GM18505 (cell line): ENCODE data around the gene NOL6.

ENCODE experiments used
- ATAC-seq: cut with Tn5 transposase; IDR thresholded peaks from one replicate; pipeline ENCODE4 v1.9.1; 2021; ENCODE audit not compliant: unreplicated experiment
- POLR2A ChIP-seq: IDR thresholded peaks from 4 replicates; pipeline ENCODE4 v1.6.1; 2011; ENCODE audit warnings: borderline replicate concordance; ENCODE audit not compliant: insufficient read depth, insufficient read length; ENCODE audit errors: extremely low read depth

The NOL6 gene

GRCh38 chr9:33452828-33453271, 20.9 kb downstream of the NOL6 start:
- TF ChIP-seq POLR2A, result no peak
- no peak for ATAC-seq

GRCh38 chr9:33450621-33451146, 23.0 kb downstream of the NOL6 start:
- no peak for ATAC-seq
- no peak for TF ChIP-seq POLR2A

DNA sequence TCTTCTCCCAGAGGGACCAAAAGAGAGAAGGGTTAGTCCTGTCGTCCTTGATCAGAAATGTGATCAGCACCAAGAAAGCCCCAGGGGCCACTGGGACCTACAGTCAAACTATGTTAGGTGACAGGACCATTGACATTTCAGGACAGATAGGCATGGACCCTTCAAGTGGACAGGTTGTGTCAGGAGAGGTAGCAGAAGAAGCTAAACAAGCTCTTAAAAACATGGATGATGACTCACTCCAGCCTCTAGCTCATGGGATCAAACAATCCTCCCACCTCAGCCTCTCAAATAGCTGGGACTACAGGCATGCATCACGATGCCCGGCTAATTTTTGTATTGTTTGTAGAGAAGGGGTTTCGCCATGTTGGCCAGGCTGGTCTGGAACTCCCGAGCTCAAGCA, 24.0 kb downstream of the NOL6 start:
- no peak for ATAC-seq
- no peak for TF ChIP-seq POLR2A

DNA sequence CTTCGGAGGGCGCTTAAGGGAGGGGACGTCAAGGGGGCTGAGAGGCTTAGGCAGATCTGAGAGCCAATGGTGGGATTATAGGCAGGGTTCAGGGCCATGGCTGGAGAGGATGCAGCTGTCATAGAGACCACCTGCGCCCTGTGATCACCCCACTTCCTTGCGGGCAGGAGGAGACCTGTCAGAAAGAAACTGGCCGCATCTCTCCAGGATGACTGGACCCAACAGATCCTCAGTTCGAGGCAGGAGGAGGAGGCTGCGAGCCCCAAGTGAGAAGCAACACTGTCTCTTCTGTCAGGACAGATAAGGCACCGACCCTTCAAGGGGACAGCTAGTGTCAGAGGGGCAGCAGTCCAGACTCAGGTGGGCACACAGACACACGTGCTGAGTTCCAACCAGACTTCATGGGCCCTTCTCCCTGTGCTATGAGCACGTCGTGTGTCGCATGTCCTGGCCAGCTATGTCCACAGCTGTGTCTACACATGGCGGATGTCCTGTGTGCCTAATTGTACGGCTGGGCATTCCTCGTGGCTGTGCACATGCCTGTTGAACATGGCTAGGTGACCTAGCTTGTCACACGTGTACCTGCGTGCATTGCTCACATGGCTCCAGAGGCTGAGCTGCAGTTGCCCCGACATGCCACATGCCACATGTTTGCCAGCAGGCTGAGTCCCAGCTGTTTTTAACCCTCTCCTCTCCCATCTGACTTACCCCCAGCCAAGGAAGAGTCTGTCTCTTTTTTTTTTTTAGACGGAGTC, 25.7 kb downstream of the NOL6 start:
- no peak for ATAC-seq
- no peak for TF ChIP-seq POLR2A

GRCh38 chr9:33446946-33447798, 26.6 kb downstream of the NOL6 start, which contains the start of gene AQP3:
TSS of gene AQP3 (minus strand) at chr9:33447593. CDS start at chr9:33447530, 63 bp downstream.
- ATAC-seq, result no peak
- TF ChIP-seq POLR2A, result no peak

DNA sequence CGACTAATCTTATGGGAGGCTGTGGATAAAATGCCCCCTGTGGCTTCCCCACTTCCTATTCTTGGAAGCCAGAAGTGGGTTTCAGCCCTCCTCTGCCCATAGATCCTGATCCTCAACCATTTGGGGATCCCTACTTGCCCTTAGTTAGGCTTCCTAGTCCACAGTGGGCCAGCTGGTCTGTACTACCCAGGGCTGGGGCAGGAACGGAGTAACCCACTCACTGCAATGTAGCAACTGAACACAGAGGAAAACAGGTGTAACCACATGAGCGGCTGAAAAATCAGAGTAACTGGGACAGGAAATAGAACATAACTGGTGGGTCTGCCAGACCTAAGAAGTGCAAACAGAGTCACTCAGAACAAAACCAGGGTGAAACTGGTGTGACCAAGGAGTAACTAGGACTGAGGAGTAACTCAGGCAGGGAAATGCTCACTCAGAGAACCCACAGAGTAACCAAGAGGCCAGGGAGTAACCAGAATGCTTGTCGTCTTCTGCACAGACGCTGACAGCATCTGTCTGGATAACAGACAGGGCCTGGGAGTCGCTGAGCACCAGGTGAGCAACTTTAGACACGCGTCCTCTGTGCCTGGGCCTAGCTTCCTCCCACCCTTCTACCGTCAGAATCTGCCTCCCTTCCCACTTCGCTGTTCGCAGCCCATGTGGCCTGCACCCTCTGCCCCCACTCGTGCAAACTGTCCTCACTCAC, 27.3 kb downstream of the NOL6 start:
- TF ChIP-seq POLR2A, result no peak
- ATAC-seq, result peak; percentile 88

GRCh38 chr9:33445389-33446239, 28.1 kb downstream of the NOL6 start:
- no peak for TF ChIP-seq POLR2A
- ATAC-seq, result no peak

GRCh38 chr9:33443464-33444154, 30.1 kb downstream of the NOL6 start:
- TF ChIP-seq POLR2A, result no peak
- no peak for ATAC-seq

- ATAC-seq, result no peak
- no peak for TF ChIP-seq POLR2A
Observed at GRCh38 chr9:33443047-33443446, 30.7 kb downstream of the NOL6 start.

DNA sequence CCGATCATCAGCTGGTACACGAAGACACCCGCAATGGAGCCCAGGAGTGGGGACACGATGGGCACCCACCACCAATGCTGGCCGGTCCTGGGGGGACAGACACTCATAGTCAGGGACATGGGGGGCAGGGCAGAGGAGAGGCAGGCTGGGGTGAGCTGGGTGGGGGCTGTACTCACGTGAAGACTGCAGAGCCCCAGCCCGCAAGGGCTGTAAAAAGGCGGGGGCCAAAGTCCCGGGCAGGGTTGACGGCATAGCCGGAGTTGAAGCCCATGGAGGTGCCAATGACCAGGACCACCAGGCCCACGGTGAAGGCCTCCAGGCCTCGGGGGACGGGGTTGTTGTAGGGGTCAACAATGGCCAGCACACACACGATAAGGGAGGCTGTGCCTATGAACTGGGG, 31.6 kb downstream of the NOL6 start:
- no peak for ATAC-seq
- TF ChIP-seq POLR2A, result no peak

GRCh38 chr9:33440609-33441008, 33.1 kb downstream of the NOL6 start:
- ATAC-seq, result no peak
- TF ChIP-seq POLR2A, result no peak

DNA sequence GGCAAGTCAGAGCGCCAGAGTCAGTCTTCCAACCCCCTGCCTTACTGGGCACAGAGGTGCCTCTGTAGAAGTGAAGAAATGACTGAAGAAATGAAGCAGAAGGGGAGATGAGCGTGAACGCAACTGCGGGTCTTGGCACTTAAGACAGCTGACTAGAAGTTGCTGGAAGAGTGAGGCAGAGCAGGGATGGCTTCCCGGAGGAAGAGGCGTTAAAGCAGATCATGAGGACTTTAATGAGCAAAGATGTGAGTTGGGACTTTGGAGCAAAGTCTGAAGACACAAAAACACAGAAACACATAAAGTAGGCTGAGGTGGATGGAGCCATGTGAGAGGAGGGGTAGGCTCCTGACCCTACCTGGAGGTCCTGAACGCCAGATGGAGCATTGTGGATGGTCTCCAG, 33.5 kb downstream of the NOL6 start:
- no peak for TF ChIP-seq POLR2A
- no peak for ATAC-seq
